GM19023 (cell line): ENCODE data around the gene AOAH.

ENCODE experiments used
- ATAC-seq: cut with Tn5 transposase; IDR thresholded peaks from one replicate; pipeline ENCODE4 v1.9.1; 2021; ENCODE audit warnings: mild to moderate bottlenecking, moderate library complexity; ENCODE audit not compliant: unreplicated experiment

AOAH gene

DNA sequence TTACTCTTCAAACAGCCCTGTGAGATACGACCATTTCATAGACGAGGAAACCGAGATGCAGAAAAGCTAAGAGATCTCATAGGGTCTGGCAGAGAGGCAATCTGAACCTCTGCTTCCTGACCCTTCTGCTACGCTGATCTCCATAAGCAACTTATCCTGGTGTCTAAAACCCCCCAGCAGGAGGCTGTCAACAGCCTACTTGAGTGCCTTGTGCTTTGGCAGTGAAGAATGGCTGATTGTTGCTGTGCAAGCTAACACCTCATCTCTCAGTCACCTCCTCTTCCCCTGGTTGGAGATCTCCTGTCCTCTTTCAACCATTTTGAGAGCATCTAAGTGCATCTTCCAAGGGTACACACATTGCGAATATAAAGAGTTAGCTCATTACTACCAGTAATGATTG lies 86.2 kb downstream of the AOAH start:
- ATAC-seq: no peak

- no peak for ATAC-seq
Measured at GRCh38 chr7:36637417-36637816, 86.9 kb downstream of the AOAH start.

- no peak for ATAC-seq
Measured at GRCh38 chr7:36636126-36636525, 88.2 kb downstream of the AOAH start.

DNA sequence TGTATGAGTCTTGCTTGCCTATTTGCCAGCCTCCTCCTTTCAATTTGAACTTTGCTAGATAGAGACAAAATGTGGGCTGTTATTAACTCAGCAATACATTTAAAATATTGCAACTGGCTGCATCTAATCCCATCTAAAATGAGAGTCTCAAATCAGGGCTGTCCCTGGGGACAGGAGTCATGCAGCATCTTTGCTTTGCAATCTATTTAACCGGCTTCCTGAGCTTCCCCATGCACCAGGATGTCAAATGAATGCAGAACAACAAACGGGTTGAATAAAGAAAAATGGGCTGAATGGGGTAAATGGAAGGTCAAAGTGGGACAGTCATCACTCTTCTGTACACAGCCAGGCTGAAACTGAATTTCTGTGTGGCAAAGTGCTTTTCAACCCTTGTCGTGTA lies 89.2 kb downstream of the AOAH start:
- ATAC-seq: no peak

- no peak for ATAC-seq
Measured at GRCh38 chr7:36633377-36633776, 90.9 kb downstream of the AOAH start.

- ATAC-seq: no peak
Measured at GRCh38 chr7:36630112-36630650, 94.1 kb downstream of the AOAH start.

- no peak for ATAC-seq
Measured at GRCh38 chr7:36629351-36629750, 94.9 kb downstream of the AOAH start.

DNA sequence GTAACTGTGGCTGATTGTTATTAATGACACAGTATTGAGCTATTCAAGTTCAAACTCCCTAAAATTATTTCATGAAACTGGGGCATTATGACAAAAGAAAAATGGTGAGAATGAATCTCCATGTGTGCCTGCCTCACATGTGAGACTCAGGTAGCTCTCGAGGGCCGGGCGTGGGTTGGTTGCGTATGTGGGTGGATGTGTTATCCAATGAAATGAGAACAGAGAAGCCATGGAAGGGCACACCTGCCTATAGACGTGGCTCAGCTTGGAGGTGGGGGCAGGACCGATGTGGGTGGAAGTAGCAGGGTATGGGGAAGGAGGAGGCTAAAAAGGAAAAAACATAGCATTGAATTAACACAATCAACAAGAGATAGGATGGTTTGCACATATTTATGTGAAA lies 96.5 kb downstream of the AOAH start:
- no peak for ATAC-seq

DNA sequence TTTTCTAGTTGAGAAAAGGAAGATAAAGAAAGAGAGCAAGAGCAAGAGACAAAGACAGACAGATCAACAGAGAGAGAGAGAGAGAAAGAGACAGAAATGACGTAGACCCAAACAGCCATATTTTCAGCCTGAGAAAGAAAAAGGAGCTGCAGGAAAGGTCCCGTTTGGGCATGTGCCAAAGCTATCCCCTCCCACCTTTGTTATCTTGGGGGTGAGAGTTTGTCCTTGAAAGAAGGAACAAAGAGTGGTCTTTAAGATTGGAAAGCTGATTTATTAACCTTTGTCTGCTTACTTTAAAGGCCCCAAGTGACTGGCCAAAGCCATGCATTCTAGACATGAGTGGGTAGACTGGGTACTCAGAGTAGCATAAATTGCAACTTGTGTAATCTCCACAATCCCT lies 98.2 kb downstream of the AOAH start:
- no peak for ATAC-seq

GRCh38 chr7:36625247-36625646 lies 99.0 kb downstream of the AOAH start:
- ATAC-seq: no peak

DNA sequence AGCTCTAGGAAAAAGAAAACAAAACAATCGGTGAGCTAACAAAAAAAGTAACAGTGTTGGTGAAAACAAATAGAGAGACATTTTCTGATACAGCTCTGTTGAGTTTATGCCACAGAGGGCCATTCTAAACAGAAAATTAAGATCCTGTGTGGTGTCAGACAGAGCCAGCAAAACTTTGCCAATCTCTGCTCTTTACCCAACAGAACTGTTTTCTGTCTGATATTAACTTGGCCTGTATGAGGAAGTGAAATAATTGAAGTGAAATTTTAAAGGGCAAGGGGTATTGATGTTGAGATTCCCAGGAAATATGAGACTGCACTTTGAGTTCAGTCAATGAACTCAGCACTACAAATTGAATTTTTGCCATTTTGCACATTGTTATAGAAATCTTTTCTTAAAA lies 101.0 kb downstream of the AOAH start:
- ATAC-seq: no peak

GRCh38 chr7:36621396-36621795 lies 102.9 kb downstream of the AOAH start:
- no peak for ATAC-seq

- no peak for ATAC-seq
Measured at GRCh38 chr7:36620166-36620708, 104.1 kb downstream of the AOAH start.

GRCh38 chr7:36617408-36617807 lies 106.9 kb downstream of the AOAH start:
- ATAC-seq: no peak

- no peak for ATAC-seq
Measured at GRCh38 chr7:36615852-36616540, 108.3 kb downstream of the AOAH start.

- ATAC-seq: no peak
Measured at GRCh38 chr7:36614959-36615358, 109.3 kb downstream of the AOAH start.

GRCh38 chr7:36613031-36613614 lies 111.2 kb downstream of the AOAH start:
- no peak for ATAC-seq

- no peak for ATAC-seq
Measured at GRCh38 chr7:36611703-36612102, 112.6 kb downstream of the AOAH start.

- no peak for ATAC-seq
Measured at GRCh38 chr7:36607721-36608095, 116.6 kb downstream of the AOAH start.

- no peak for ATAC-seq
Measured at GRCh38 chr7:36606976-36607720, 117.1 kb downstream of the AOAH start.

- ATAC-seq: no peak
Measured at GRCh38 chr7:36606153-36606975, 117.9 kb downstream of the AOAH start.
